Thoracic aorta (tissue), 2 donors: ENCODE results near the gene SHANK2. TPM values are rescaled to one million over a fixed set of nuclear protein-coding genes. Genes with fewer than 3 reads are reported as not detected.

Experiments
- ATAC-seq: fragments of 150-250 bp; one replicate; pipeline ENCODE4 v1.8.0; 2017; ENCODE audit warnings: low read depth; ENCODE audit not compliant: insufficient number of reproducible peaks, low FRiP score
- DNase-seq: peaks from one replicate; pipeline ENCODE4 v3.0.0-alpha.2; 2020; ENCODE audit warnings: low spot score
- H3K27ac ChIP-seq, 2 donors: fragments of 200-600 bp; sonication (generic); 1 replicate in 1 of 2; 2 replicates in 1 of 2; pipeline ENCODE4 v1.5.1; 2016; ENCODE audit warnings: mild to moderate bottlenecking in 2 of 2, moderate library complexity in 2 of 2
- H3K27me3 ChIP-seq: fragments of 200-600 bp; sonication (generic); replicated peaks from 2 replicates; pipeline ENCODE4 v1.6.0; 2016; ENCODE audit warnings: mild to moderate bottlenecking; ENCODE audit not compliant: insufficient read depth
- H3K36me3 ChIP-seq: fragments of 200-600 bp; sonication (generic); one replicate; pipeline ENCODE4 v1.5.1; 2016
- H3K4me1 ChIP-seq, 2 donors: fragments of 200-600 bp; sonication (generic); 1 replicate in 1 of 2; 2 replicates in 1 of 2; pipeline versions ENCODE4 v1.5.1 to v1.6.0; 2016; ENCODE audit warnings: low read depth in 2 of 2, mild to moderate bottlenecking in 1 of 2; ENCODE audit not compliant: control insufficient read depth in 1 of 2
- H3K4me3 ChIP-seq: fragments of 200-600 bp; sonication (generic); 2 replicates; pipeline ENCODE4 v1.5.1; 2016; ENCODE audit warnings: mild to moderate bottlenecking
- H3K9me3 ChIP-seq: fragments of 200-600 bp; sonication (generic); 2 replicates; pipeline ENCODE4 v1.5.1; 2016
- CTCF ChIP-seq: fragments of 200-600 bp; sonication (generic); IDR thresholded peaks from one replicate; pipeline ENCODE4 v1.5.1; 2019; ENCODE audit warnings: antibody characterized with exemption
- total RNA-seq, 2 donors: library from RNA; depleted of rRNA; stranded (reverse); fragments of >200 nt; gene quantifications; one replicate each; pipeline versions ENCODE4 v1.1.0 to v1.2.3, GENCODE V29; 2016

The SHANK2 gene
- total RNA-seq, 2 donors from 2014 or later: 0.99 TPM; not detected in 1

DNA sequence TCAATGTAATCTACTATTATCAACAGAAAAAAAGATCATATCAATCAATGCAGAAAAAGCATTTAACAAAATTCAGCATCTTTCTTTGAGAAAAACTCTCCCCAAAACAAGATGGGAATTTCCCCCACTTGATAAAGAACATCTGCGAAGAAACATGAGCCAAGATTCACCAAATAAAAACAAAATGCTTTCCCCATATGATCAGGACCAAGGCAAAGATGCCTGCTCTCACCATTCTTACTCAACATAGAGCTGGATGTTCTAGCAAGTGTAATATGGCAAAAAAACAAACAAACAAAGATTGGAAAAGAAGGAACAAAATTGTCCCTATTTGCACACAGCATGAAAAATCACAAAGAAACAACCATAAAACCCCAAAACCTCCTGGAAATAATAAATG is 23.4 kb downstream of the SHANK2 start:
- no peak overlapping the region for H3K27ac ChIP-seq
- no peaks in the 10 kb centered on the region for H3K9me3 ChIP-seq
- no peak overlapping the region for H3K4me3 ChIP-seq
- no peaks in the 10 kb centered on the region for H3K4me1 ChIP-seq
- no peak for TF ChIP-seq CTCF
- ATAC-seq: no peak
- DNase-seq: no peak
- no peaks in the 10 kb centered on the region for H3K27me3 ChIP-seq
- no peaks in the 10 kb centered on the region for H3K36me3 ChIP-seq

- no peaks in the 10 kb centered on the region for H3K36me3 ChIP-seq
- H3K4me1 ChIP-seq: no peaks in the 10 kb centered on the region
- no peak overlapping the region for H3K4me3 ChIP-seq
- ATAC-seq: no peak
- H3K27me3 ChIP-seq: no peaks in the 10 kb centered on the region
- no peak for DNase-seq
- H3K9me3 ChIP-seq: no peaks in the 10 kb centered on the region
- no peak overlapping the region for H3K27ac ChIP-seq
- TF ChIP-seq CTCF: no peak
These were observed 25.2 kb downstream of the SHANK2 start for GRCh38 chr11:71227058-71227659.

DNA sequence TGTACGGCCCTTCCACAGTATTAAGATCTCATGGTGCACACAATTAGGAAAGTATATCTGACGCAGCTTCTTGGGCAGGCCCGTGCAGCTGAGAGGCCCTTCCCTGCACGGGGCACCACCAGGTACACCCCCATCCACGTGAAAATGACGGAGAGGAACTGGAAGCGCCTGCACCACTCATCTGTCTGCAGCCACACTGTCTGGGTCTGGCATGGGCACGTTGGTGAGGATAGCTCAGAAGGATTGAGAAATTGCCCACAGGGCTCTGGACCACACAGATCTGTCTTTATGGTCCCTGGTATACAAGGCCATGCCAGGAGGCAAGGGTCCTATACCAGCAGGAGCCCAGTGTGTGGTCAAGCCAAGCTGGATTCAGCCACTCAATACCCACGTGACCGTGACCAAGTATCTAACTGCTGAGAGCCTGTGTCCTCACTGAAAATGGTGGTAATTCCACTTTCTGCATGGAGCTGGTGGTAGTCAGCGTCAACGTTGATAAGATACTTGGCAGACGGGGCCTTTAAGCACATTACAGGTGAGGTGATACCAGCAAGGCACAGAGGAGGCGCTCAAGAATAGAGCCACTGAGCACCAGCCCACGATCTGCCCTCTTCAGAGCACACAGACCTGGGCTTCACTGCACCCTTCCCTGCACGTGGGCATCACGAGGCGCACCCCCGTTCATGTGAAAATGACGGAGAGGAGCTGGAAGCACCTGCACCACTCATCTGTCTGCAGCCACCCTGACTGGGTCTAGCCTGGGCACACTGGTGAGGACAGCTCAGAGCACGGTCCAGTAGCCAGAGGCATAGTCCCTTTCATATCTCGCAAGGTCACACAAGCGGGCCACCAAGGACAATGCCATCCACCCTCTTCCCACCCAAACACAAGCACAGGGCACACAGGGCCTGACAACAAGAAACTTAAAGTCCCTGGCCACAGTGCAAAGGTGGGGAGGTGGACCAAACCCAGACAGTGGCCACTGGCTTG is 28.4 kb downstream of the SHANK2 start:
- no peaks in the 10 kb centered on the region for H3K9me3 ChIP-seq

DNA sequence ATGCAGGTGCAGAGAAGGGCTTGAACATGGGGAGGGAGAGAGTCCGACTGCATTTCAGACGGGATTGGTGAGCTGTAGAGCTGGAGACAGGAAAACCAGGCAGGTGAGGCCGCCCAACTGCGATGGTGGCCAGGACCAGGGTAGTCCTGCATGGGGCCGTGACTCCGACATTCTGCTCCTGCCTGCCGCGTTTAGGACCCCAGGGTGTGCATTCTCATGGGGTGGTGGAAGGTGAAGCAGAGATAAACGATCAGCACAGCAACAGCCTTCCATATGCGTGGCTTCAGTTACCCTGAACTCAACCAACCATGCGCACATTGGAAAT is 29.3 kb downstream of the SHANK2 start:
- Histone ChIP-seq H3K27me3 (no peaks in the 10 kb centered on the region), H3K4me3 (no peak overlapping the region), H3K27ac (no peak overlapping the region), H3K4me1 (no peaks in the 10 kb centered on the region), H3K36me3 (no peaks in the 10 kb centered on the region), H3K9me3 (no peaks in the 10 kb centered on the region)
- TF ChIP-seq CTCF: no peak
- no peak for DNase-seq
- ATAC-seq: no peak

More for the DNA sequence above, 28.4 kb downstream of the SHANK2 start:
- H3K27ac ChIP-seq: no peak overlapping the region
- no peaks in the 10 kb centered on the region for H3K4me1 ChIP-seq
- ATAC-seq (no peak), DNase-seq (no peak)
- no peaks in the 10 kb centered on the region for H3K36me3 ChIP-seq
- no peak overlapping the region for H3K4me3 ChIP-seq
- no peak for TF ChIP-seq CTCF
- H3K27me3 ChIP-seq: no peaks in the 10 kb centered on the region

GRCh38 chr11:71222318-71223080 is 29.9 kb downstream of the SHANK2 start:
- Histone ChIP-seq H3K4me1 (no peaks in the 10 kb centered on the region), H3K36me3 (no peaks in the 10 kb centered on the region), H3K4me3 (no peak overlapping the region), H3K27ac (no peak overlapping the region), H3K27me3 (no peaks in the 10 kb centered on the region), H3K9me3 (no peaks in the 10 kb centered on the region)
- ATAC-seq (no peak), DNase-seq (no peak)
- no peak for TF ChIP-seq CTCF
